ENCODE results near the gene XYLT1.

The XYLT1 gene

GRCh38 chr16:17076092-17076754 lies 394.5 kb downstream of the XYLT1 start:
- DNase-seq, result no peak

DNA sequence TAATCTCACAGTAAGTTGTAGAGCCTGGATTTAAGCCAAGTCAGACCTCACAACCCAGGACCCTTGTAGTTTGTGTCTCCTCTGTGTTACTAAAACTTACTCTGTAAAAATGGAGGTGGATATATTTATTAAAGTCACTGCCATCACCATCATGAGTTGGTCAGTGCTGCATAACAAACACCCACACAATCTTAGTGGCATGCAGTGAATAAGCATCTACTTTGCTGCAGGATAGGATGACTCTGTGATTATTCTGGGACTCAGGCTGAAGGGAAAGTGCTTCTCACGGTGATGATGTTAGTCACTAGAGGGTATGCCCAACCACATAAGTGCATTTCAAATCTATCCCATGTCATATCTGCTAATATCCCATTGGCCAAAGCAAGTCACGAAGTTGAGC lies 398.7 kb downstream of the XYLT1 start:
- no peak for DNase-seq

GRCh38 chr16:17070882-17071592 lies 399.7 kb downstream of the XYLT1 start:
- peak; percentile 86 for DNase-seq

- DNase-seq, result no peak
Observed at GRCh38 chr16:17069681-17070080, 401.1 kb downstream of the XYLT1 start.

GRCh38 chr16:17068524-17068923 lies 402.2 kb downstream of the XYLT1 start:
- DNase-seq, result no peak

DNA sequence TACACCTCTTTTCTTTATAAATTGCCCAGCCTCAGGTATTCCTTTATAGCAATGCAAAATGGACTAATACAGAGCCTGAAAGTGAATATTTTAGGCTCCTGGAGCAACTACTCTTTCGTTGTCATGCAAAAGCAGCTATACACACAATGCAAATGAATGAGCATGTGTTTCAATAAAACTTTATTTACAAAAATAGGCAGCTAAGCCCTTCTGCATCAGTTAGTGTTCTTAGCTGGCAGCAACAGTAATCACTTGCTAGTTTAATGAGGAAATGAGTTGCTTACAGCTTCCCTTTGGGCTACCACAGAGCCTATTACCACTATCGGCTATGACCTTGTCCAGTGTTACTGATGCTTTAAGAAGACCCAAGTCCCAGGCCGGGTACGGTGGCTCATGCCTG lies 402.9 kb downstream of the XYLT1 start:
- DNase-seq, result no peak

GRCh38 chr16:17063201-17064139 lies 407.3 kb downstream of the XYLT1 start:
- DNase-seq, result no peak

DNA sequence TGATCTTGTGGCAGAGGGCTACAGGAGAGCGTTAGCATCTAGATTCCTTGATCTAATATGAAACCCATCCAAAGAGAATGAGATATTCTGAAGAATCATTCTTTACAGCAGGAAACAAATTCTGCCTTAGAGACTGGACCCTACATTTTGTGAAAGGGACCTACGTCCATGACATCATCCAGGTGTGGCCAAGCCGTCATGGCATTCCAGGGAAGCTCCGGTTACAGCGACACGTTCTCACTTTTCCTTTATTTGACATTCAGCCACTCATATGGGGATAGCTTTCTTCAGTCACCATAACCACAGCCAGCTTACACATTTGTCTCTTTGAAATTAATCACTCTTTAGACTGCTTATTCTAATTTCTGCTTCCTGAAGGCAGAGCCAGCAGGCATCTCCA lies 408.1 kb downstream of the XYLT1 start:
- no peak for DNase-seq

- DNase-seq, result no peak
Observed at GRCh38 chr16:17061326-17061725, 409.4 kb downstream of the XYLT1 start.

DNA sequence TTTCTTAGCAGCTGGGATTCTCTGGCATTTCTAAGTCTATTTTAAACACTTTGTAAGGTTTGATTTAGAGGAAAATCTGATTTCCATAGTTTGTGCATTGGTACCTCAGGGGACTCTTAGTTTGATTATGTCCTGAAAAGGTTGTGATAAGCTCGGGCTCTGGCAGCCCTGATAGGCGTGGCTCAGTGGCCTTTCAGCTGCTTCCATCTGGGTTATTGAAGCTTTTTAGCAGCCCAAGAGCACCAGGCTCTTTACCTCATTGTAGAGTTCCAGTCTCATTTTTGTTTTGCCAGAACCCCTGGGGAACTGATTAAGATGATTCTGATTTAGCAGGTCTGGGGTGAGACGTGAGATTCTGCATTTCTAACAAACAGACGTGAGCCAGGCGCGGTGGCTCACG lies 412.3 kb downstream of the XYLT1 start:
- no peak for DNase-seq

- DNase-seq, result no peak
Observed at GRCh38 chr16:17056666-17057065, 414.1 kb downstream of the XYLT1 start.

DNA sequence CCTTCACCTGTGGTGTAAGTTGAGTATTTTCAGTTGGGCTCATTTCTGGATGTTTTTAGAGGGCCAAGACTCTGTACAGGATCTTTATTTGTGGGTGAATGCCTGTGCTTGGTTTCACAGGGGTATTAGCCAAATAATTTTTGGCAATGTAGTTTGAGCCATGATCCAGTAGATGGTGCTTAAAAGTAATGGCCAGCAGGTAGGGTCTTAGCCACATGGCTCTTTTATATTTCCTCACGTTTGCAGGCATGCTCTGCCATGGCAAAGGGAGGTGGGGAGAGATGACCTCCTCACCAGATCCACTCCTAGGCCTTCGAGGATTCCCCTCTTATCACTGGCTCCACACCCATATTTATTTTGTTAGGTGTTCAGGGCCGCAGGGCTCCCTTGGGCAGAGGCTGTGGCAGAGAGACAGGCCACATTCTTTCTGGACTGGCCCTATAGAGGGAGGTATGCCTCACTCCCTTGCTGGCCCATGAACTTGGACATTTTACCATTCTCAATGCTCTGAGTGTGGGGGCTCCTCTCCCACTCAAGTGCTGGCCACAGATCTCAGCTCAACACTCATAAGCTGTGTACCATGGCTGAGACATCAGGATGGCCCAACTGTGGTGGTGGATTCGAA lies 417.1 kb downstream of the XYLT1 start:
- DNase-seq, result no peak
